ENCODE results near the gene SF3A2.

The SF3A2 gene

DNA sequence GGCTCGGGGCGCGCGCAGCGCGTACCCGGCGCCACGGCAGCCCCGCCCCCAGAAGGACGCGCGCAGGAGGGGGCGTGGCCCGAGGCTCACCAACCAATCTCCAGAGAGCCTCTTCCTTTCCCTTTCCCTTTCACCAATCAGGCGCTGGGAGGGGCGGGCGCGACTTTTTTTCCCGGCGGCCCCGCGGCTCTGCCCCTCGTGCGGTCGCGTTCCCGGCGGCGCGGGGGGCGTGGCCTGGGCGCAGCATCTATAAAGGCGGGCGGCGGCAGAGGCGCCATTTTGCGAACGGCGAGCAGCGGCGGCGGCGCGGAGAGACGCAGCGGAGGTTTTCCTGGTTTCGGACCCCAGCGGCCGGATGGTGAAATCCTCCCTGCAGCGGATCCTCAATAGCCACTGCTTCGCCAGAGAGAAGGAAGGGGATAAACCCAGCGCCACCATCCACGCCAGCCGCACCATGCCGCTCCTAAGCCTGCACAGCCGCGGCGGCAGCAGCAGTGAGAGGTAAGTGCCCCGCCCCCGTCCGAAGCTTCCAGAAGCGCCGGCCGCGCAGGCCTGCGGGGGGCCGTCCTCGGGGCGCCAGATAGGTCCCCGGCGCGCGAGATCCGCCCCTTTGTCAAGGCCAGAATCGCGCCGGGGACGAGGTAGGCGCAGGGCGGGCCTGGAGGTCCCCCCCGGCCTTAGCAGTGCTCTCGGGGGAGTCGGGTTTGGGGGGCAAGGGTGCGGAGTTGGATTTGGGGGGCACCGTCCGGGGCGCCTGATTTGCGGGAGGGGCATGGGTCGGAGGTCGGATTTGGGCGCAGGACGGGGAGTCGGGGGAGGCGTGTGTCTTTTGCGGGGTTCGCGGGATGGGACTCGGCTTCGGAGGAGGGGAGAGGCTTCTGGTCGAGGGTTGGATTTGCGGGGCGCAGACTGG is 32.9 kb downstream of the SF3A2 start (continued):
- TF ChIP-seq, protein P1, sequence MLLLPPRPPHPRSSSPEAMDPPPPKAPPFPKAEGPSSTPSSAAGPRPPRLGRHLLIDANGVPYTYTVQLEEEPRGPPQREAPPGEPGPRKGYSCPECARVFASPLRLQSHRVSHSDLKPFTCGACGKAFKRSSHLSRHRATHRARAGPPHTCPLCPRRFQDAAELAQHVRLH (tag by site-specific recombination; IDR thresholded peaks at IDR 0.05): no peak
- TF ChIP-seq, protein P2, sequence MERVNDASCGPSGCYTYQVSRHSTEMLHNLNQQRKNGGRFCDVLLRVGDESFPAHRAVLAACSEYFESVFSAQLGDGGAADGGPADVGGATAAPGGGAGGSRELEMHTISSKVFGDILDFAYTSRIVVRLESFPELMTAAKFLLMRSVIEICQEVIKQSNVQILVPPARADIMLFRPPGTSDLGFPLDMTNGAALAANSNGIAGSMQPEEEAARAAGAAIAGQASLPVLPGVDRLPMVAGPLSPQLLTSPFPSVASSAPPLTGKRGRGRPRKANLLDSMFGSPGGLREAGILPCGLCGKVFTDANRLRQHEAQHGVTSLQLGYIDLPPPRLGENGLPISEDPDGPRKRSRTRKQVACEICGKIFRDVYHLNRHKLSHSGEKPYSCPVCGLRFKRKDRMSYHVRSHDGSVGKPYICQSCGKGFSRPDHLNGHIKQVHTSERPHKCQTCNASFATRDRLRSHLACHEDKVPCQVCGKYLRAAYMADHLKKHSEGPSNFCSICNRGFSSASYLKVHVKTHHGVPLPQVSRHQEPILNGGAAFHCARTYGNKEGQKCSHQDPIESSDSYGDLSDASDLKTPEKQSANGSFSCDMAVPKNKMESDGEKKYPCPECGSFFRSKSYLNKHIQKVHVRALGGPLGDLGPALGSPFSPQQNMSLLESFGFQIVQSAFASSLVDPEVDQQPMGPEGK (tag by site-specific recombination; IDR thresholded peaks at IDR 0.05): peak; percentile 51; the same call in 1 of the 2 replicates
- no peak for TF ChIP-seq GLI2 (tag by site-specific recombination; IDR thresholded peaks at IDR 0.05; ENCODE audit: borderline replicate concordance, low read depth)
- no peak; the same call in 1 of the 2 replicates for TF ChIP-seq ZBTB20 (tag by site-specific recombination; IDR thresholded peaks at IDR 0.05)
- no peak for TF ChIP-seq ZNF426 (tag by site-specific recombination; IDR thresholded peaks at IDR 0.05)
- no peak for TF ChIP-seq ZNF544 (tag by site-specific recombination; IDR thresholded peaks at IDR 0.05)
- peak; percentile 91 for TF ChIP-seq SP2 (tag by site-specific recombination; IDR thresholded peaks at IDR 0.05)
- TF ChIP-seq, protein P3, sequence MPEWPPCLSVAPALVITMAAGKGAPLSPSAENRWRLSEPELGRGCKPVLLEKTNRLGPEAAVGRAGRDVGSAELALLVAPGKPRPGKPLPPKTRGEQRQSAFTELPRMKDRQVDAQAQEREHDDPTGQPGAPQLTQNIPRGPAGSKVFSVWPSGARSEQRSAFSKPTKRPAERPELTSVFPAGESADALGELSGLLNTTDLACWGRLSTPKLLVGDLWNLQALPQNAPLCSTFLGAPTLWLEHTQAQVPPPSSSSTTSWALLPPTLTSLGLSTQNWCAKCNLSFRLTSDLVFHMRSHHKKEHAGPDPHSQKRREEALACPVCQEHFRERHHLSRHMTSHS (tag by site-specific recombination; IDR thresholded peaks at IDR 0.05): no peak
- TF ChIP-seq ZNF169 (tag by site-specific recombination; IDR thresholded peaks at IDR 0.05): no peak
- TF ChIP-seq, protein P4, sequence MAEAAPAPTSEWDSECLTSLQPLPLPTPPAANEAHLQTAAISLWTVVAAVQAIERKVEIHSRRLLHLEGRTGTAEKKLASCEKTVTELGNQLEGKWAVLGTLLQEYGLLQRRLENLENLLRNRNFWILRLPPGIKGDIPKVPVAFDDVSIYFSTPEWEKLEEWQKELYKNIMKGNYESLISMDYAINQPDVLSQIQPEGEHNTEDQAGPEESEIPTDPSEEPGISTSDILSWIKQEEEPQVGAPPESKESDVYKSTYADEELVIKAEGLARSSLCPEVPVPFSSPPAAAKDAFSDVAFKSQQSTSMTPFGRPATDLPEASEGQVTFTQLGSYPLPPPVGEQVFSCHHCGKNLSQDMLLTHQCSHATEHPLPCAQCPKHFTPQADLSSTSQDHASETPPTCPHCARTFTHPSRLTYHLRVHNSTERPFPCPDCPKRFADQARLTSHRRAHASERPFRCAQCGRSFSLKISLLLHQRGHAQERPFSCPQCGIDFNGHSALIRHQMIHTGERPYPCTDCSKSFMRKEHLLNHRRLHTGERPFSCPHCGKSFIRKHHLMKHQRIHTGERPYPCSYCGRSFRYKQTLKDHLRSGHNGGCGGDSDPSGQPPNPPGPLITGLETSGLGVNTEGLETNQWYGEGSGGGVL (tag by site-specific recombination; IDR thresholded peaks at IDR 0.05): no peak
- TF ChIP-seq ZNF394 (tag by site-specific recombination; IDR thresholded peaks at IDR 0.05; ENCODE audit: borderline replicate concordance): no peak
- TF ChIP-seq, protein P5, sequence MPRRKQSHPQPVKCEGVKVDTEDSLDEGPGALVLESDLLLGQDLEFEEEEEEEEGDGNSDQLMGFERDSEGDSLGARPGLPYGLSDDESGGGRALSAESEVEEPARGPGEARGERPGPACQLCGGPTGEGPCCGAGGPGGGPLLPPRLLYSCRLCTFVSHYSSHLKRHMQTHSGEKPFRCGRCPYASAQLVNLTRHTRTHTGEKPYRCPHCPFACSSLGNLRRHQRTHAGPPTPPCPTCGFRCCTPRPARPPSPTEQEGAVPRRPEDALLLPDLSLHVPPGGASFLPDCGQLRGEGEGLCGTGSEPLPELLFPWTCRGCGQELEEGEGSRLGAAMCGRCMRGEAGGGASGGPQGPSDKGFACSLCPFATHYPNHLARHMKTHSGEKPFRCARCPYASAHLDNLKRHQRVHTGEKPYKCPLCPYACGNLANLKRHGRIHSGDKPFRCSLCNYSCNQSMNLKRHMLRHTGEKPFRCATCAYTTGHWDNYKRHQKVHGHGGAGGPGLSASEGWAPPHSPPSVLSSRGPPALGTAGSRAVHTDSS (tag by site-specific recombination; IDR thresholded peaks at IDR 0.05): no peak
- TF ChIP-seq ZNF335 (tag by site-specific recombination; conservative IDR thresholded peaks at IDR 0.05): peak; percentile 34
- no peak for TF ChIP-seq MZF1 (tag by site-specific recombination; IDR thresholded peaks at IDR 0.05; ENCODE audit: borderline replicate concordance)
- peak; percentile 92 for TF ChIP-seq KLF9 (tag by site-specific recombination; IDR thresholded peaks at IDR 0.05; ENCODE audit: low read depth)
- no peak for TF ChIP-seq ZNF223 (tag by site-specific recombination; IDR thresholded peaks at IDR 0.05)
- no peak for TF ChIP-seq ZNF560 (tag by site-specific recombination; IDR thresholded peaks at IDR 0.05; ENCODE audit: borderline replicate concordance)

DNA sequence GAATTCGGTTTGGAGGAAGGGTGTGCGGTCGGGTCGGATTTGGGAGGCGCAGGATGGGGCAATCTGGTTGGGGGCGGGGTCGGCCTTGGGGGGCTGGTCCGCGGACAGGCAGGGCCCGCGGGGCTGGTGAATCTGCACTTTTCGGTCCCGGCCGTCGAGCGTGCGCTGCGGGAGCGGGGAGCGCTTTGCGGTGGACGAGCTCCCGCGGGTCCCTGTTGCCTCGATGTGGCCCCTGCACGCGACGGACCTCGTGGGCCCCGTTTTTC is 33.5 kb downstream of the SF3A2 start:
- ChIA-PET CTCF (interaction anchor here (0.6 kb wide), 2 partner anchors 10 to 424 kb away, joined by 3 read pairs; no protein-coding TSS in a partner anchor), POLR2A (interaction anchor here (1.4 to 3.4 kb wide), 2 partner anchors 31 to 206 kb away, joined by 3 to 18 read pairs; partner anchors contain the start of gene GADD45B)

More for the DNA sequence above, 33.5 kb downstream of the SF3A2 start:
- peak overlapping the region; percentile 99 for H3K4me3 ChIP-seq (ENCODE audit: low read depth, low read length)
- H3K27ac ChIP-seq (ENCODE audit: extremely low read depth, low read depth, low read length): peak overlapping the region; percentile 98
- no peaks in the 10 kb centered on the region for H3K9me3 ChIP-seq (ENCODE audit: control insufficient read depth, insufficient read depth, low read depth, low read length)
- H3K4me1 ChIP-seq (ENCODE audit: control insufficient read depth, insufficient read depth, low read length): 0 out of 2 replicates have a peak, but pooled peaks cover 5% of the 10 kb centered on the region
- TF ChIP-seq SP3 (tag by site-specific recombination; IDR thresholded peaks at IDR 0.05) (peak; percentile 18), GLI4 (tag by site-specific recombination; IDR thresholded peaks at IDR 0.05) (peak; percentile 47; the same call in 1 of the 2 replicates), ZNF610 (tag by site-specific recombination; IDR thresholded peaks at IDR 0.05; ENCODE audit: borderline replicate concordance) (0 out of 2 replicates have a peak, but pooled peaks have one; percentile 13), ZNF292 (tag by site-specific recombination; IDR thresholded peaks at IDR 0.05; ENCODE audit: borderline replicate concordance, low read depth) (0 out of 2 replicates have a peak, but pooled peaks have one; percentile 43), KLF9 (tag by site-specific recombination; IDR thresholded peaks at IDR 0.05; ENCODE audit: low read depth) (peak; percentile 28), ZNF560 (tag by site-specific recombination; IDR thresholded peaks at IDR 0.05; ENCODE audit: borderline replicate concordance) (no peak), ZNF837 (tag by site-specific recombination; IDR thresholded peaks at IDR 0.05) (0 out of 2 replicates have a peak, but pooled peaks have one; percentile 13), ZNF138 (tag by site-specific recombination; IDR thresholded peaks at IDR 0.05; ENCODE audit: borderline replicate concordance) (no peak), BCL11A (tag by site-specific recombination; IDR thresholded peaks at IDR 0.05; ENCODE audit: low read depth) (no peak)
- H3K36me3 ChIP-seq (ENCODE audit: control insufficient read depth in 2 of 2, insufficient read depth in 1 of 2, low read length in 2 of 2): peaks cover 6 to 28% of the 10 kb centered on the region in 2 experiments; a peak in 2 of 3 replicates
